ENCODE measurements around the gene ROBO1. TPM values are rescaled to one million over a fixed set of nuclear protein-coding genes. Genes with fewer than 3 reads are reported as not detected.
"Not testable (repeated sequence)": the region's sequence is repeated elsewhere in the genome, so short reads cannot be mapped to it uniquely, and the experiment has no call there.

The ROBO1 gene
- total RNA-seq, 4 donors from 2014 or later: 8.6 to 26.3 (median 16.6) TPM

DNA sequence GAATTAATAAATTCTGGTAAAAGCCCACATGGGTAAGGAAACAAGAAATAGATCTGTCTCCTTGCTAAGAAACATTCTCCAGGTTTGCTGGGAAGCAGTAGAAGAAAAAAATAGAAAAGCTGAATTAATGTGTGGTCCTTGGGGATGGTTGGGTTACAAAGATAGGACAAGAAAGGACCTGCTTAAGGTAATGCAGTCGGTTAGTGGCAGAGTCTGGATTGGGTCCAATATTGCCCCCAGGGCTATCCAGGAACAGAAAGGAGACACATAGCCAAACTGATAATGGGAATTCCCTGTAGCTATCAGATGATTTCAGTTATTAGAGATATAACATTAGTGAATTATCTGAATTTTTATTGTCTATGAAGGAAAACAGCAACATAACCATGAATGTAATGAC is 584.3 kb downstream of the ROBO1 start:
- H3K36me3 ChIP-seq: no peaks in the 10 kb centered on the region
- no peaks in the 10 kb centered on the region for H3K4me1 ChIP-seq
- intact Hi-C loops (cut with DNase I): no loop called here
- TF ChIP-seq POLR2A (IDR thresholded peaks at IDR 0.05): no peak
- TF ChIP-seq, protein P1, sequence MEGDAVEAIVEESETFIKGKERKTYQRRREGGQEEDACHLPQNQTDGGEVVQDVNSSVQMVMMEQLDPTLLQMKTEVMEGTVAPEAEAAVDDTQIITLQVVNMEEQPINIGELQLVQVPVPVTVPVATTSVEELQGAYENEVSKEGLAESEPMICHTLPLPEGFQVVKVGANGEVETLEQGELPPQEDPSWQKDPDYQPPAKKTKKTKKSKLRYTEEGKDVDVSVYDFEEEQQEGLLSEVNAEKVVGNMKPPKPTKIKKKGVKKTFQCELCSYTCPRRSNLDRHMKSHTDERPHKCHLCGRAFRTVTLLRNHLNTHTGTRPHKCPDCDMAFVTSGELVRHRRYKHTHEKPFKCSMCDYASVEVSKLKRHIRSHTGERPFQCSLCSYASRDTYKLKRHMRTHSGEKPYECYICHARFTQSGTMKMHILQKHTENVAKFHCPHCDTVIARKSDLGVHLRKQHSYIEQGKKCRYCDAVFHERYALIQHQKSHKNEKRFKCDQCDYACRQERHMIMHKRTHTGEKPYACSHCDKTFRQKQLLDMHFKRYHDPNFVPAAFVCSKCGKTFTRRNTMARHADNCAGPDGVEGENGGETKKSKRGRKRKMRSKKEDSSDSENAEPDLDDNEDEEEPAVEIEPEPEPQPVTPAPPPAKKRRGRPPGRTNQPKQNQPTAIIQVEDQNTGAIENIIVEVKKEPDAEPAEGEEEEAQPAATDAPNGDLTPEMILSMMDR (IDR thresholded peaks at IDR 0.05): no peak
- no peaks in the 10 kb centered on the region for H3K27me3 ChIP-seq
- H3K4me3 ChIP-seq (replicated peaks in 1 of 3): no peak overlapping the region
- no peaks in the 10 kb centered on the region for H3K9me3 ChIP-seq
- WGBS, 2 donors: 74 to 77% methylated on average over 1 of the region's 1 CpG
- DNase-seq: no peak
- no peak overlapping the region for H3K27ac ChIP-seq

DNA sequence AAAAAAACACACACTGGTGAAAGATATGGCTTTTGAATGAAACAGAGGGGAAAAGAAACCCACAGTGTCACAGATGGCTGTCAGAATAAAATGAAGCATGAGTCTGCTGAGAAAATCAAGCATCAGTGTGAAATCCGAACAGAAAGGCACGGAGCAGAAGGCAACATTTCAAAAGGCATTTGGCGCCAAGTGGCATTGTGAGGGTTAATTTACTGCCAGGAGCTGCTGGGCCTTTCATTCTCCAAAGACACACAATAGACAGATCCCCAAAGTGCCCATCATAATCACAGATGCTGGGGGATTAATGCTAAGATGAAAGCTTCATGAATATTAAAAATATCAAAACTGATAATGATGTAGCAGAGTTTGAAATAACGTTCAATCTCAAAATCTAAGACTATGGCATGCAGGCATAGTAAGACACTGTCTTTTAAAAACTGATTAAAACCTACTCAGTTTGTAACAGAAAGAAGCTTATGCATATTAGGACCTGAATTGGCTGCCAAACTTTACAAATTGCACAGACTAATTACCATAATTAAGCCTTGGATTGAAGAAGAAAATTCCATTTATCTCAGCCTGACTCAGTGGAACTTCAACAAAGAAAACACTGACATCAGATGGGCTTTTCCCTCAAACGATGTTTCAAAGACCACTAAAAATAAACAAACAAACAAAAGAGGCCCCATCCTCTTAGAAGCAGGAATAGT is 589.2 kb downstream of the ROBO1 start:
- no peaks in the 10 kb centered on the region for H3K27me3 ChIP-seq
- WGBS, 2 donors: 57 to 69% methylated on average over 5 of the region's 5 CpGs
- intact Hi-C loops (cut with DNase I): no loop called here
- H3K36me3 ChIP-seq: no peaks in the 10 kb centered on the region
- H3K9me3 ChIP-seq: no peaks in the 10 kb centered on the region
- no peak for DNase-seq
- no peak overlapping the region for H3K27ac ChIP-seq
- no peak overlapping the region for H3K4me3 ChIP-seq (replicated peaks in 1 of 3)
- no peaks in the 10 kb centered on the region for H3K4me1 ChIP-seq
- TF ChIP-seq, protein P1 (IDR thresholded peaks at IDR 0.05): no peak
- TF ChIP-seq POLR2A (IDR thresholded peaks at IDR 0.05): no peak

DNA sequence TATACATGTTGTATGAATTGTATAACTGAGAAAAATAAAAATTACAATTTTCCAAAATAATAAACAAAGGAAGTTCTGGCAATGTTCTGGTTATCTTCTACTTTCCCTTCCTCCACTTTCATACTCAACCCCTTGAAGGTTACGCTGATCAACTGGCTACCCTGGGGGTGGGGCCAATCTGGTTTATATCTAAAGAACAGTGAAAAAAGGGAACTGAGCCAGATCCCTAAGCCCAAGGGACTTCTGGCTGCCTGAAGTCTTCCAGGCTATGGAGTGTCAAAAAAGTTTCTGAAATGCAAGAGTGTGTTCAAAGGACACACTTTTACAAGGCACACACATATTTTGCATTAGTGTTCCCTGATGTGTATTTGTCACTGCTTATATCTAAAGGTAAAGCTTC is 591.9 kb downstream of the ROBO1 start:
- intact Hi-C loops (cut with DNase I): no loop called here
- WGBS, 2 donors: 69 to 76% methylated on average over 1 of the region's 1 CpG
- no peak for TF ChIP-seq POLR2A (IDR thresholded peaks at IDR 0.05)
- TF ChIP-seq, protein P1 (IDR thresholded peaks at IDR 0.05): no peak
- Histone ChIP-seq H3K4me1 (no peaks in the 10 kb centered on the region), H3K27ac (no peak overlapping the region), H3K27me3 (no peaks in the 10 kb centered on the region), H3K4me3 (replicated peaks in 1 of 3) (no peak overlapping the region), H3K9me3 (no peaks in the 10 kb centered on the region), H3K36me3 (no peaks in the 10 kb centered on the region)
- no peak for DNase-seq

DNA sequence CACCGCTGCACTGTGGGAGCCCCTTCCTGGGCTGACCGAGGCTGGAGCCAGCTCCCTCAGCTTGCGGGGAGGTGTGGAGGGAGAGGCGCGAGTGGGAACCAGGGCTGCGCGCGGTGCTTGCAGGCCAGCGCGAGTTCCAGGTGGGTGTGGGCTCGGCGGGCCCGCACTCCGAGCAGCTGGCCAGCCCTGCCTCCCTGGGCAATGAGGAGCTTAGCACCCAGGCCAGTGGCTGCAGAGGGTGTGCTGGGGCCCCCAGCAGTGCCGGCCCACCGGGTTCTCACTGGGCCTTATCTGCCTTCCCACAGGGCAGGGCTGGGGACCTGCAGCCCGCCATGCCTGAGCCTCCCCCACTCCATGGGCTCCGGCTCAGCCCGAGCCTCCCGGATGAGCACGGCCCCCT is 594.5 kb downstream of the ROBO1 start:
- intact Hi-C loops (cut with DNase I); H3K27me3 ChIP-seq; H3K4me1 ChIP-seq; H3K36me3 ChIP-seq; H3K4me3 ChIP-seq (replicated peaks in 1 of 3); DNase-seq; H3K27ac ChIP-seq; H3K9me3 ChIP-seq: not testable (repeated sequence)
- 95 to 97% methylated on average over 5 to 14 of the region's 21 CpGs for WGBS, 2 donors

DNA sequence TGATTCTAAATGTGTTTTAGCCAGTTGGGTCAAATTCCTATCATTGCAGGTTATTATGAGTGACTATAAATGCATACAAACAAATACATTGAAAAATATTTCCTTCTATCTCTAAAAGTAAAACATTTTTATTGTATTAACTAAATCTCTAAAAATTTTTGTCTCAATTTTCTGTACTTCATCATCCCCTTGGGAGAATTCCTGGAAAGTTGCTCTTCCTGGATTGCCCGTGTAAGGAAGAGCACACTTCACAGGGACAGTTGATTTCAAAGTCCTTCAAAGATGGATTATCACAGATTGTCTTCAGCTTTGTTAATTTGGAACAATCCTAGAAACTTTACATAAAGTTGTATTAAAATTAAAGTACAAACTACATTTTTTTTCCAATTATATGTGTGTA is 595.6 kb downstream of the ROBO1 start:
- intact Hi-C loops (cut with DNase I): no loop called here
- Histone ChIP-seq H3K4me3 (replicated peaks in 1 of 3) (no peak overlapping the region), H3K4me1 (no peaks in the 10 kb centered on the region), H3K27ac (no peak overlapping the region), H3K36me3 (no peaks in the 10 kb centered on the region), H3K27me3 (no peaks in the 10 kb centered on the region), H3K9me3 (no peaks in the 10 kb centered on the region)
- no peak for DNase-seq
- TF ChIP-seq, protein P1 (IDR thresholded peaks at IDR 0.05): no peak
- no peak for TF ChIP-seq POLR2A (IDR thresholded peaks at IDR 0.05)
- 65 to 66% methylated on average over 1 of the region's 1 CpG for WGBS, 2 donors

Data from thyroid gland (tissue), 4 donors.